Neural progenitor cell (in vitro differentiated cells): ENCODE results near the gene ACKR3.

ENCODE experiments used
- CTCF ChIP-seq: fragments of 200-600 bp; sonication (generic); IDR thresholded peaks from 2 replicates; pipeline ENCODE4 v1.5.1; 2017; ENCODE audit warnings: antibody characterized with exemption, mild to moderate bottlenecking
- EZH2 ChIP-seq: fragments of 200-600 bp; sonication (generic); IDR thresholded peaks from 2 replicates; pipeline ENCODE4 v1.6.1; 2017; ENCODE audit warnings: antibody characterized with exemption, mild to moderate bottlenecking, moderate library complexity

GRCh38 chr2:236531996-236532395, 37.6 kb upstream of the ACKR3 start:
- TF ChIP-seq CTCF, result no peak
- no peak for TF ChIP-seq EZH2
